Measurements from ENCODE around the gene BAD. TPM values are rescaled to one million over a fixed set of nuclear protein-coding genes. Genes with fewer than 3 reads are reported as not detected.
"Not testable (repeated sequence)": the region's sequence is repeated elsewhere in the genome, so short reads cannot be mapped to it uniquely, and the experiment has no call there.

The BAD gene
- polyA plus RNA-seq (ENCODE audit: insufficient read length in 3 of 3): 10 to 100 TPM; 36.7 to 58.9 (median 54.2) TPM
- long read RNA-seq, donor 1, transcript BAD-201 (4 exons, 929 nt): major isoform, 26 of 45 reads
- long read RNA-seq, donor 1, transcript BAD-203 (3 exons, 1,157 nt): minor isoform, 15 of 45 reads
- long read RNA-seq, donor 1, partial matches to known transcripts: 0 of 45 reads
- long read RNA-seq, donor 1, other reads (novel, unspliced or antisense): 0 of 45 reads
- long read RNA-seq, donor 2, transcript BAD-203 (3 exons, 1,157 nt): minor isoform, 12 of 38 reads
- long read RNA-seq, donor 2, transcript BAD-201 (4 exons, 929 nt): major isoform, 24 of 38 reads
- long read RNA-seq, donor 2, partial matches to known transcripts: 0 of 38 reads
- long read RNA-seq, donor 2, other reads (novel, unspliced or antisense): 0 of 38 reads
- long read RNA-seq, donor 3, transcript BAD-201 (4 exons, 929 nt): major isoform, 46 of 79 reads
- long read RNA-seq, donor 3, transcript BAD-203 (3 exons, 1,157 nt): minor isoform, 15 of 79 reads
- long read RNA-seq, donor 3, partial matches to known transcripts: 17 of 79 reads
- long read RNA-seq, donor 3, other reads (novel, unspliced or antisense): 0 of 79 reads
- long read RNA-seq, donor 4, transcript BAD-203 (3 exons, 1,157 nt): minor isoform, 13 of 527 reads
- long read RNA-seq, donor 4, transcript BAD-201 (4 exons, 929 nt): major isoform, 23 of 527 reads
- long read RNA-seq, donor 4, partial matches to known transcripts: 446 of 527 reads
- long read RNA-seq, donor 4, other reads (novel, unspliced or antisense): 44 of 527 reads
- long read RNA-seq, donor 5: 0 reads
- long read RNA-seq, donor 6, transcript BAD-201 (4 exons, 929 nt): major isoform, 25 of 415 reads
- long read RNA-seq, donor 6, transcript BAD-203 (3 exons, 1,157 nt): minor isoform, 10 of 415 reads
- long read RNA-seq, donor 6, partial matches to known transcripts: 150 of 415 reads
- long read RNA-seq, donor 6, other reads (novel, unspliced or antisense): 226 of 415 reads
- long read RNA-seq, donor 7, transcript BAD-201 (4 exons, 929 nt): major isoform, 39 of 70 reads
- long read RNA-seq, donor 7, transcript BAD-203 (3 exons, 1,157 nt): minor isoform, 9 of 70 reads
- long read RNA-seq, donor 7, partial matches to known transcripts: 20 of 70 reads
- long read RNA-seq, donor 7, other reads (novel, unspliced or antisense): 0 of 70 reads
- long read RNA-seq, donor 8, transcript BAD-201 (4 exons, 929 nt): major isoform, 61 of 86 reads
- long read RNA-seq, donor 8, transcript BAD-203 (3 exons, 1,157 nt): minor isoform, 21 of 86 reads
- long read RNA-seq, donor 8, partial matches to known transcripts: 0 of 86 reads
- long read RNA-seq, donor 8, other reads (novel, unspliced or antisense): 0 of 86 reads
- long read RNA-seq, donor 9, transcript BAD-203 (3 exons, 1,157 nt): minor isoform, 10 of 50 reads
- long read RNA-seq, donor 9, transcript BAD-201 (4 exons, 929 nt): major isoform, 35 of 50 reads
- long read RNA-seq, donor 9, partial matches to known transcripts: 0 of 50 reads
- long read RNA-seq, donor 9, other reads (novel, unspliced or antisense): 0 of 50 reads
- long read RNA-seq, donor 10, transcript BAD-201 (4 exons, 929 nt): major isoform, 31 of 56 reads
- long read RNA-seq, donor 10, transcript BAD-203 (3 exons, 1,157 nt): minor isoform, 16 of 56 reads
- long read RNA-seq, donor 10, partial matches to known transcripts: 9 of 56 reads
- long read RNA-seq, donor 10, other reads (novel, unspliced or antisense): 0 of 56 reads
- long read RNA-seq, donor 11, transcript BAD-203 (3 exons, 1,157 nt): minor isoform, 7 of 38 reads
- long read RNA-seq, donor 11, transcript BAD-201 (4 exons, 929 nt): major isoform, 31 of 38 reads
- long read RNA-seq, donor 11, partial matches to known transcripts: 0 of 38 reads
- long read RNA-seq, donor 11, other reads (novel, unspliced or antisense): 0 of 38 reads
- long read RNA-seq, donor 12, transcript BAD-201 (4 exons, 929 nt): major isoform, 16 of 22 reads
- long read RNA-seq, donor 12, partial matches to known transcripts: 0 of 22 reads
- long read RNA-seq, donor 12, other reads (novel, unspliced or antisense): 0 of 22 reads
- long read RNA-seq, donor 13: 0 reads
- long read RNA-seq, donor 14, transcript BAD-203 (3 exons, 1,157 nt): minor isoform, 12 of 68 reads
- long read RNA-seq, donor 14, transcript BAD-201 (4 exons, 929 nt): major isoform, 50 of 68 reads
- long read RNA-seq, donor 14, partial matches to known transcripts: 5 of 68 reads
- long read RNA-seq, donor 14, other reads (novel, unspliced or antisense): 0 of 68 reads
- long read RNA-seq, donor 15, transcript BAD-201 (4 exons, 929 nt): major isoform, 22 of 26 reads
- long read RNA-seq, donor 15, partial matches to known transcripts: 0 of 26 reads
- long read RNA-seq, donor 15, other reads (novel, unspliced or antisense): 0 of 26 reads
- long read RNA-seq, donor 16, transcript BAD-203 (3 exons, 1,157 nt): minor isoform, 25 of 185 reads
- long read RNA-seq, donor 16, transcript BAD-201 (4 exons, 929 nt): major isoform, 85 of 185 reads
- long read RNA-seq, donor 16, partial matches to known transcripts: 49 of 185 reads
- long read RNA-seq, donor 16, other reads (novel, unspliced or antisense): 19 of 185 reads

GRCh38 chr11:64284048-64284961 lies at the start of gene BAD:
TSS of gene BAD (minus strand) at chr11:64284665. CDS start at chr11:64284368, 297 bp downstream.
- peak in 10 of 11 donors; percentile 81 to 93 (median 89) for DNase-seq (ENCODE audit: extremely low read depth in 1 of 11, low read depth in 9 of 11, low spot score in 4 of 11)

GRCh38 chr11:64333556-64333955 lies 49.1 kb upstream of the BAD start:
- no peak for DNase-seq (ENCODE audit: extremely low read depth in 1 of 11, low read depth in 9 of 11, low spot score in 4 of 11)

GRCh38 chr11:64331569-64332371 lies 47.3 kb upstream of the BAD start:
- peak in 1 of 11 donors; percentile 34 for DNase-seq (ENCODE audit: extremely low read depth in 1 of 11, low read depth in 9 of 11, low spot score in 4 of 11)

GRCh38 chr11:64330888-64331287 lies 46.4 kb upstream of the BAD start:
- DNase-seq (ENCODE audit: extremely low read depth in 1 of 11, low read depth in 9 of 11, low spot score in 4 of 11): no peak

- no peak for DNase-seq (ENCODE audit: extremely low read depth in 1 of 11, low read depth in 9 of 11, low spot score in 4 of 11)
Measured at GRCh38 chr11:64327993-64328392, 43.5 kb upstream of the BAD start.

GRCh38 chr11:64327375-64327774 lies 42.9 kb upstream of the BAD start:
- DNase-seq (ENCODE audit: extremely low read depth in 1 of 11, low read depth in 9 of 11, low spot score in 4 of 11): no peak

GRCh38 chr11:64324692-64325469 lies 40.4 kb upstream of the BAD start:
- DNase-seq (ENCODE audit: extremely low read depth in 1 of 11, low read depth in 9 of 11, low spot score in 4 of 11): no peak

- DNase-seq (ENCODE audit: extremely low read depth in 1 of 11, low read depth in 9 of 11, low spot score in 4 of 11): not testable (repeated sequence)
Measured at GRCh38 chr11:64323984-64324383, 39.5 kb upstream of the BAD start.

GRCh38 chr11:64323373-64323772 lies 38.9 kb upstream of the BAD start:
- no peak for DNase-seq (ENCODE audit: extremely low read depth in 1 of 11, low read depth in 9 of 11, low spot score in 4 of 11)

GRCh38 chr11:64322925-64323260 lies 38.4 kb upstream of the BAD start:
- DNase-seq (ENCODE audit: extremely low read depth in 1 of 11, low read depth in 9 of 11, low spot score in 4 of 11): no peak

- DNase-seq (ENCODE audit: extremely low read depth in 1 of 11, low read depth in 9 of 11, low spot score in 4 of 11): no peak
Measured at GRCh38 chr11:64321533-64321932, 37.1 kb upstream of the BAD start.

- no peak for DNase-seq (ENCODE audit: extremely low read depth in 1 of 11, low read depth in 9 of 11, low spot score in 4 of 11)
Measured at GRCh38 chr11:64321026-64321425, 36.6 kb upstream of the BAD start.

- no peak for DNase-seq (ENCODE audit: extremely low read depth in 1 of 11, low read depth in 9 of 11, low spot score in 4 of 11)
Measured at GRCh38 chr11:64320556-64320955, 36.1 kb upstream of the BAD start.
